ENCODE data around the gene TPR. TPM values are rescaled to one million over a fixed set of nuclear protein-coding genes. Genes with fewer than 3 reads are reported as not detected.
"Not testable (repeated sequence)": the region's sequence is repeated elsewhere in the genome, so short reads cannot be mapped to it uniquely, and the experiment has no call there.

Gene TPR
- total RNA-seq, 2 experiments from 2014 or later: 120 to 139 TPM

- Mint-ChIP-seq H3K27ac (no peak overlapping the region), H3K36me3 (ENCODE audit: low read depth) (peaks cover 15% of the 10 kb centered on the region), H3K4me3 (no peak overlapping the region), H3K9me3 (no peaks in the 10 kb centered on the region), H3K4me1 (ENCODE audit: low read depth) (peaks cover 10% of the 10 kb centered on the region), H3K27me3 (no peaks in the 10 kb centered on the region)
- ChIA-PET POLR2A (no interaction called here), CTCF (interaction anchor here (2.1 kb wide), 1 partner anchor 13 kb away, joined by 4 read pairs; no protein-coding TSS in a partner anchor)
- ATAC-seq (no peak), DNase-seq (no peak)
- TF ChIP-seq, protein P1, sequence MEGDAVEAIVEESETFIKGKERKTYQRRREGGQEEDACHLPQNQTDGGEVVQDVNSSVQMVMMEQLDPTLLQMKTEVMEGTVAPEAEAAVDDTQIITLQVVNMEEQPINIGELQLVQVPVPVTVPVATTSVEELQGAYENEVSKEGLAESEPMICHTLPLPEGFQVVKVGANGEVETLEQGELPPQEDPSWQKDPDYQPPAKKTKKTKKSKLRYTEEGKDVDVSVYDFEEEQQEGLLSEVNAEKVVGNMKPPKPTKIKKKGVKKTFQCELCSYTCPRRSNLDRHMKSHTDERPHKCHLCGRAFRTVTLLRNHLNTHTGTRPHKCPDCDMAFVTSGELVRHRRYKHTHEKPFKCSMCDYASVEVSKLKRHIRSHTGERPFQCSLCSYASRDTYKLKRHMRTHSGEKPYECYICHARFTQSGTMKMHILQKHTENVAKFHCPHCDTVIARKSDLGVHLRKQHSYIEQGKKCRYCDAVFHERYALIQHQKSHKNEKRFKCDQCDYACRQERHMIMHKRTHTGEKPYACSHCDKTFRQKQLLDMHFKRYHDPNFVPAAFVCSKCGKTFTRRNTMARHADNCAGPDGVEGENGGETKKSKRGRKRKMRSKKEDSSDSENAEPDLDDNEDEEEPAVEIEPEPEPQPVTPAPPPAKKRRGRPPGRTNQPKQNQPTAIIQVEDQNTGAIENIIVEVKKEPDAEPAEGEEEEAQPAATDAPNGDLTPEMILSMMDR (IDR thresholded peaks at IDR 0.05): no peak
- intact Hi-C loops (cut with micrococcal nuclease): no loop called here
Measured at GRCh38 chr1:186418503-186418902, 43.5 kb upstream of the TPR start.

DNA sequence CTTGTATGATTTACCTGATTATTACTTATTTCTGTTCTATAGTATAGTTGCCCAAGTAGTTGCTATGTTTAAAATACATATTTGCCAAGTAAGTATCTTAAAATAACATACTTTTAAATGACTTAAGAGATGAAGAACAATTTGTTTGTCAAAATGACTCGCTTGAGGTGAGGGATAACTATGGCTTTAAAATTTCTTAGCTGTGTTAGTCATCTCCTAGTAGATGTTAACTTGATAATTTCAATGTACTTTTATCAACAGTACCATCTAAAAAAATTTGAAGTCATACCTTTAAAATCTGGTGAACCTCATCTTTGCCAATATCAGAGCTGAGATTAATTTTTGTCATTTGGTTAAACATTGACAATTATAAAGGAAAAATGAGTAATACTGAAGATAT is 38.3 kb upstream of the TPR start:
- POLR2A ChIA-PET: no interaction called here
- no peaks in the 10 kb centered on the region for H3K36me3 Mint-ChIP-seq (ENCODE audit: low read depth)
- ATAC-seq (no peak), DNase-seq (no peak)
- CTCF ChIA-PET: no interaction called here
- H3K27ac Mint-ChIP-seq: no peak overlapping the region
- H3K4me1 Mint-ChIP-seq (ENCODE audit: low read depth): no peaks in the 10 kb centered on the region
- TF ChIP-seq, protein P1 (IDR thresholded peaks at IDR 0.05): no peak
- intact Hi-C loops (cut with micrococcal nuclease): no loop called here
- no peaks in the 10 kb centered on the region for H3K9me3 Mint-ChIP-seq
- H3K4me3 Mint-ChIP-seq: no peak overlapping the region
- H3K27me3 Mint-ChIP-seq: no peaks in the 10 kb centered on the region

GRCh38 chr1:186409091-186409490 is 34.0 kb upstream of the TPR start:
- Mint-ChIP-seq H3K9me3 (no peaks in the 10 kb centered on the region), H3K36me3 (ENCODE audit: low read depth) (peaks cover 21% of the 10 kb centered on the region), H3K27ac (no peak overlapping the region), H3K27me3 (no peaks in the 10 kb centered on the region), H3K4me1 (ENCODE audit: low read depth) (no peaks in the 10 kb centered on the region), H3K4me3 (no peak overlapping the region)
- ChIA-PET CTCF (interaction anchor here (1.7 kb wide), 1 partner anchor 16 kb away, joined by 5 read pairs; no protein-coding TSS in a partner anchor), POLR2A (interaction anchor here (1.2 kb wide), 1 partner anchor 34 kb away, joined by 3 read pairs; the partner anchor contains the start of gene TPR)
- intact Hi-C loops (cut with micrococcal nuclease): no loop called here
- TF ChIP-seq, protein P1 (IDR thresholded peaks at IDR 0.05): no peak
- DNase-seq (no peak), ATAC-seq (no peak)

GRCh38 chr1:186404454-186405051 is 29.5 kb upstream of the TPR start:
- H3K36me3 Mint-ChIP-seq (ENCODE audit: low read depth): peaks cover 31% of the 10 kb centered on the region
- CTCF ChIA-PET: interaction anchor here (0.6 to 3.4 kb wide), 14 partner anchors 11 to 1307 kb away, joined by 3 to 11 read pairs (median 4); partner anchors contain the start of gene TPR
- intact Hi-C loops (cut with micrococcal nuclease): no loop called here
- no peaks in the 10 kb centered on the region for H3K4me1 Mint-ChIP-seq (ENCODE audit: low read depth)
- no peak overlapping the region for H3K27ac Mint-ChIP-seq
- POLR2A ChIA-PET: no interaction called here
- no peaks in the 10 kb centered on the region for H3K9me3 Mint-ChIP-seq
- no peaks in the 10 kb centered on the region for H3K27me3 Mint-ChIP-seq
- no peak overlapping the region for H3K4me3 Mint-ChIP-seq
- DNase-seq (no peak), ATAC-seq (peak; percentile 86)
- TF ChIP-seq, protein P1 (IDR thresholded peaks at IDR 0.05): peak; percentile 77

GRCh38 chr1:186403632-186404031 is 28.6 kb upstream of the TPR start:
- POLR2A ChIA-PET: no interaction called here
- CTCF ChIA-PET: interaction anchor here (0.7 to 3.4 kb wide), 12 partner anchors 10 to 583 kb away, joined by 3 to 11 read pairs (median 4); partner anchors contain the start of gene TPR
- ATAC-seq (no peak), DNase-seq (no peak)
- Mint-ChIP-seq H3K36me3 (ENCODE audit: low read depth) (peaks cover 34% of the 10 kb centered on the region), H3K27me3 (no peaks in the 10 kb centered on the region), H3K4me1 (ENCODE audit: low read depth) (no peaks in the 10 kb centered on the region), H3K9me3 (no peaks in the 10 kb centered on the region), H3K27ac (no peak overlapping the region), H3K4me3 (no peak overlapping the region)
- intact Hi-C loops (cut with micrococcal nuclease): no loop called here
- TF ChIP-seq, protein P1 (IDR thresholded peaks at IDR 0.05): no peak

DNA sequence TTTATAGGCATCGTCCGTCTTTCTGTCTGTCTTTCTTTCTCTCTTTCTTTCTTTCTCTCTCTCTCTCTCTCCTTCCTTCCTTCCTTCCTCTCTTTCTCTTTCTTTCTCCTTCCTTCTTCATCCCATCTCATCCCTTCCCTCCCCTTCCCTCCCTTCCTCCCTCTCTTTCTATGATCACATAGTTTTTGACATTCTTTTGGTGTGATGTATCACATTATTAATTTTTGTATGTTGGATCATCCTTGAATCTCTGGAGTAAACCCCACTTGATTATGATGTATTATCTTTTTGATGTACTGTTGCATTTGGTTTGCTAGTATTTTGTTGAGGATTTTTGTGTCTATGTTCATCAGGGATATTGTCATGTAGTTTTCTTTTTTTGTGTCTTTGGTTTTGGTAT is 26.4 kb upstream of the TPR start:
- H3K4me1 Mint-ChIP-seq (ENCODE audit: low read depth); intact Hi-C loops (cut with micrococcal nuclease); H3K9me3 Mint-ChIP-seq; H3K4me3 Mint-ChIP-seq; ATAC-seq; DNase-seq; POLR2A ChIA-PET; H3K27ac Mint-ChIP-seq; CTCF ChIA-PET; H3K27me3 Mint-ChIP-seq: not testable (repeated sequence)
- peaks cover 22% of the 10 kb centered on the region for H3K36me3 Mint-ChIP-seq (ENCODE audit: low read depth)

- H3K9me3 Mint-ChIP-seq; DNase-seq; POLR2A ChIA-PET; ATAC-seq; H3K4me3 Mint-ChIP-seq; H3K27me3 Mint-ChIP-seq; intact Hi-C loops (cut with micrococcal nuclease); H3K4me1 Mint-ChIP-seq (ENCODE audit: low read depth); H3K27ac Mint-ChIP-seq: not testable (repeated sequence)
- H3K36me3 Mint-ChIP-seq (ENCODE audit: low read depth): peaks cover 27% of the 10 kb centered on the region
- CTCF ChIA-PET: interaction anchor here (1.2 to 1.8 kb wide), 4 partner anchors 11 to 17 kb away, joined by 3 to 5 read pairs (median 4); partner anchors contain the start of genes ODR4 and TPR
Measured at GRCh38 chr1:186392711-186393110, 17.7 kb upstream of the TPR start.

Measured in activated CD8-positive, alpha-beta T cell treated with anti-CD3 and anti-CD28 coated beads for 36 hours (primary cell).